ENCODE data around the gene CA4. TPM values are rescaled to one million over a fixed set of nuclear protein-coding genes. Genes with fewer than 3 reads are reported as not detected.

Gene CA4
- total RNA-seq, 1 donor from 2014 or later: 72.8 TPM

- no peaks in the 10 kb centered on the region for H3K9me3 ChIP-seq
- no peak overlapping the region for H3K4me3 ChIP-seq
- TF ChIP-seq CTCF (IDR thresholded peaks at IDR 0.05): no peak
- DNase-seq (peak; percentile 37), ATAC-seq (no peak)
- no peaks in the 10 kb centered on the region for H3K36me3 ChIP-seq
- H3K4me1 ChIP-seq: peaks cover 39% of the 10 kb centered on the region
- peaks cover 30% of the 10 kb centered on the region for H3K27me3 ChIP-seq (ENCODE audit: low read depth)
- intact Hi-C loops (cut with DNase I): no loop called here
- peak overlapping the region; percentile 53 for H3K27ac ChIP-seq
Measured at GRCh38 chr17:60154616-60155426, 5.0 kb downstream of the CA4 start.

GRCh38 chr17:60155427-60155814 is 5.6 kb downstream of the CA4 start:
- no peak for TF ChIP-seq CTCF (IDR thresholded peaks at IDR 0.05)
- no peak overlapping the region for H3K4me3 ChIP-seq
- H3K27ac ChIP-seq: no peak overlapping the region
- H3K9me3 ChIP-seq: no peaks in the 10 kb centered on the region
- H3K36me3 ChIP-seq: no peaks in the 10 kb centered on the region
- peak; percentile 4 for DNase-seq
- intact Hi-C loops (cut with DNase I): no loop called here
- peaks cover 28% of the 10 kb centered on the region for H3K27me3 ChIP-seq (ENCODE audit: low read depth)
- H3K4me1 ChIP-seq: peaks cover 33% of the 10 kb centered on the region
- no peak for ATAC-seq

GRCh38 chr17:60155815-60156214 is 6.0 kb downstream of the CA4 start:
- intact Hi-C loops (cut with DNase I): no loop called here
- H3K36me3 ChIP-seq: no peaks in the 10 kb centered on the region
- no peak overlapping the region for H3K4me3 ChIP-seq
- TF ChIP-seq CTCF (IDR thresholded peaks at IDR 0.05): no peak
- peak; percentile 5 for DNase-seq
- no peaks in the 10 kb centered on the region for H3K9me3 ChIP-seq
- no peak overlapping the region for H3K27ac ChIP-seq
- ATAC-seq: no peak
- peaks cover 24% of the 10 kb centered on the region for H3K27me3 ChIP-seq (ENCODE audit: low read depth)
- H3K4me1 ChIP-seq: peaks cover 29% of the 10 kb centered on the region

GRCh38 chr17:60156746-60157145 is 7.0 kb downstream of the CA4 start:
- Histone ChIP-seq H3K27me3 (ENCODE audit: low read depth) (peaks cover 14% of the 10 kb centered on the region), H3K36me3 (no peaks in the 10 kb centered on the region), H3K4me3 (no peak overlapping the region), H3K4me1 (peaks cover 37% of the 10 kb centered on the region), H3K9me3 (no peaks in the 10 kb centered on the region), H3K27ac (peak overlapping the region; percentile 11)
- intact Hi-C loops (cut with DNase I): no loop called here
- peak; percentile 10 for DNase-seq
- no peak for TF ChIP-seq CTCF (IDR thresholded peaks at IDR 0.05)
- no peak for ATAC-seq

DNA sequence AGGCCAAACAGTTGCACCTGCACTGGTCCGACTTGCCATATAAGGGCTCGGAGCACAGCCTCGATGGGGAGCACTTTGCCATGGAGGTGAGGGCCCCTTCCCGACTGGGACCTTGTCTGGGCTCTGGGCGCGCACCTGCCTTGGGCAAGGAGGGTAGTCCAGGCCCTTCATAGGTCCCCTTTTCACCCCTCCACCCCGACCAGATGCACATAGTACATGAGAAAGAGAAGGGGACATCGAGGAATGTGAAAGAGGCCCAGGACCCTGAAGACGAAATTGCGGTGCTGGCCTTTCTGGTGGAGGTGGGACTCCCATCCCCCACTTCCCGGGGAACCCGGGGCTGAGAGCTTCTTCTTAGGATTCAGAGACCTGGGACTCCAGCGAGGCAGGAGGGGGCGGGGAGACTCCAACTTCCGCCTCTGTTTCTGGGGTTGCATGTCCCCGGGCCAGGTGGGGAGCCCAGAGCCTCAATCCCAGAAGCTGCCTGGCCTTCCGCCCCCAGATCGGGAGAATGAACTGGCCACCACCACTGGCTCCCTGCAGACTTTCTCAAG is 7.8 kb downstream of the CA4 start:
- no peak overlapping the region for H3K4me3 ChIP-seq
- no peak overlapping the region for H3K27ac ChIP-seq
- ATAC-seq: no peak
- peaks cover 10% of the 10 kb centered on the region for H3K27me3 ChIP-seq (ENCODE audit: low read depth)
- TF ChIP-seq CTCF (IDR thresholded peaks at IDR 0.05): no peak
- intact Hi-C loops (cut with DNase I): no loop called here
- peak; percentile 28 for DNase-seq
- no peaks in the 10 kb centered on the region for H3K36me3 ChIP-seq
- peaks cover 42% of the 10 kb centered on the region for H3K4me1 ChIP-seq
- H3K9me3 ChIP-seq: no peaks in the 10 kb centered on the region

Data from lower lobe of right lung (tissue), 2 donors.